Endothelial cell of umbilical vein (primary cell): Measurements from ENCODE around the gene ALDH8A1. TPM values are rescaled to one million over a fixed set of nuclear protein-coding genes. Genes with fewer than 3 reads are reported as not detected.

ENCODE experiments used
- BruUV-seq: library from RNA; stranded (reverse); fragments of 400-500 nt; replicated peaks from 2 replicates; lab custom pipeline; 2021; lab: Mats Ljungman, UMichigan
- CTCF ChIA-PET: fragments of 300-600, 350-600 bp; sonication (Branson Sonifier 250); formaldehyde crosslinking; loops from one replicate; lab custom pipeline; 2021; ENCODE audit warnings: antibody characterized with exemption, inconsistent platforms; lab: Charles Lee
- POLR2A ChIA-PET: fragments of 300-600, 350-600 bp; sonication (Branson Sonifier 250); formaldehyde crosslinking; loops from one replicate; lab custom pipeline; 2021; ENCODE audit warnings: antibody characterized with exemption, inconsistent platforms; lab: Charles Lee
- DNase-seq: peaks from one replicate; pipeline ENCODE4 v3.0.0-alpha.2; 2011; ENCODE audit warnings: low read depth, low spot score
- FAIRE-seq: peaks from 2 replicates; lab custom pipeline; 2011; peaks lifted over from hg19 to GRCh38; lab: Jason Lieb, UNC
- H2AFZ ChIP-seq: 2 replicates; pipeline ENCODE4 v1.6.0; 2012; ENCODE audit warnings: low read depth, low read length, control low read depth, inconsistent platforms
- H3K27ac ChIP-seq: 2 replicates; pipeline ENCODE4 v1.5.1; 2011; ENCODE audit warnings: low read depth, mild to moderate bottlenecking, control low read depth, low read length, moderate library complexity; ENCODE audit not compliant: insufficient read depth
- H3K27me3 ChIP-seq, 2 experiments: 2 replicates each; pipeline versions ENCODE4 v1.6.0 to v1.6.1; 2011; ENCODE audit warnings: low read length in 2 of 2, mixed read lengths in 1 of 2; ENCODE audit not compliant: control insufficient read depth in 2 of 2, insufficient read depth in 2 of 2
- H3K36me3 ChIP-seq, 2 experiments: 2 replicates in 1 of 2; 3 replicates in 1 of 2; pipeline ENCODE4 v1.5.1; 2011; ENCODE audit warnings: low read length in 2 of 2, mild to moderate bottlenecking in 1 of 2, moderate library complexity in 1 of 2; ENCODE audit not compliant: control insufficient read depth in 2 of 2, insufficient read depth in 2 of 2; ENCODE audit errors: extremely low read depth in 1 of 2
- H3K4me1 ChIP-seq: 3 replicates; pipeline ENCODE4 v1.5.1; 2011; ENCODE audit warnings: mild to moderate bottlenecking, low read length; ENCODE audit not compliant: control insufficient read depth, insufficient read depth; ENCODE audit errors: extremely low read depth
- H3K4me2 ChIP-seq: 2 replicates; pipeline ENCODE4 v1.6.1; 2011; ENCODE audit warnings: low read length, control low read depth, mixed read lengths; ENCODE audit not compliant: insufficient read depth
- H3K4me3 ChIP-seq, 3 experiments: fragments of 200-600 bp in 1 of 3; sonication (generic), shearing (Covaris generic) in 1 of 3; replicated peaks in 1 of 3; 2 replicates each; pipeline ENCODE4 v1.5.1; 2011 to 2016; ENCODE audit warnings: control low read depth in 3 of 3, low read length in 3 of 3, mild to moderate bottlenecking in 2 of 3, inconsistent platforms in 1 of 3, low read depth in 1 of 3, moderate library complexity in 1 of 3; ENCODE audit not compliant: insufficient read depth in 1 of 3
- H3K79me2 ChIP-seq: 2 replicates; pipeline ENCODE4 v1.6.0; 2012; ENCODE audit warnings: low read length, inconsistent platforms; ENCODE audit not compliant: control insufficient read depth, insufficient read depth
- H3K9ac ChIP-seq: replicated peaks from 2 replicates; pipeline ENCODE3; 2011; ENCODE audit warnings: low read length, control low read depth; ENCODE audit not compliant: insufficient read depth; ENCODE audit errors: extremely low read depth
- H3K9me1 ChIP-seq: replicated peaks from 3 replicates; pipeline ENCODE4 v1.6.0; 2011; ENCODE audit warnings: mild to moderate bottlenecking, low read length; ENCODE audit not compliant: control insufficient read depth, insufficient read depth; ENCODE audit errors: extremely low read depth
- H3K9me3 ChIP-seq: replicated peaks from 2 replicates; pipeline ENCODE4 v1.5.1; 2012; ENCODE audit warnings: low read length, inconsistent platforms; ENCODE audit not compliant: control insufficient read depth, insufficient read depth
- H4K20me1 ChIP-seq: replicated peaks from 2 replicates; pipeline ENCODE3; 2011; ENCODE audit warnings: mild to moderate bottlenecking, low read length; ENCODE audit not compliant: control insufficient read depth, insufficient read depth; ENCODE audit errors: extremely low read depth
- EZH2 ChIP-seq: IDR thresholded peaks from 2 replicates; pipeline ENCODE4 v1.6.1; 2012; ENCODE audit warnings: borderline replicate concordance, low read depth, mild to moderate bottlenecking, moderate library complexity, low read length, inconsistent platforms; ENCODE audit not compliant: severe bottlenecking
- FOS ChIP-seq: IDR thresholded peaks from 2 replicates; pipeline ENCODE4 v1.6.1; 2011; ENCODE audit warnings: mild to moderate bottlenecking, low read length, moderate library complexity, borderline replicate concordance; ENCODE audit not compliant: insufficient read depth
- GATA2 ChIP-seq: IDR thresholded peaks from 2 replicates; pipeline ENCODE4 v1.7.0; 2011; ENCODE audit warnings: low read depth, mild to moderate bottlenecking, moderate library complexity, mixed read lengths, low read length; ENCODE audit not compliant: insufficient read length, insufficient read depth
- JUN ChIP-seq: IDR thresholded peaks from 2 replicates; pipeline ENCODE4 v1.6.1; 2011; ENCODE audit warnings: borderline replicate concordance, low read depth; ENCODE audit not compliant: insufficient read length, insufficient read depth
- MYC ChIP-seq: IDR thresholded peaks from one replicate; pipeline ENCODE4 v1.6.1; 2011; ENCODE audit warnings: mild to moderate bottlenecking, low read depth, low read length
- POLR2A ChIP-seq: IDR thresholded peaks from 2 replicates; pipeline ENCODE4 v1.6.1; 2012; ENCODE audit warnings: low read depth, mild to moderate bottlenecking, control low read depth, low read length
- POLR2AphosphoS5 ChIP-seq: IDR thresholded peaks from 2 replicates; pipeline ENCODE4 v1.6.1; 2012; ENCODE audit warnings: low read depth, mild to moderate bottlenecking, control low read depth, low read length, moderate library complexity; ENCODE audit not compliant: insufficient read depth
- dilution Hi-C: fragments of 300-500 bp; cut with MboI; formaldehyde crosslinking; loops from one replicate; pipeline ENCODE4 v1.15.0; 2019; ENCODE audit warnings: low sequenced_read_pairs; ENCODE audit not compliant: extremely low pct_ligation_motif_present
- intact Hi-C: fragments of 100-400 bp; cut with micrococcal nuclease; formaldehyde crosslinking; loops from one replicate; pipeline ENCODE4 v1.10.0; 2022
- polyA plus RNA-seq, 4 experiments: library from polyadenylated mRNA; depleted of rRNA in 3 of 4; stranded (reverse) in 3 of 4; unstranded in 1 of 4; fragments of >200 nt; gene quantifications; 2 replicates each; pipeline versions ENCODE4 v1.2.1 to v1.2.3, GENCODE V29; 2011 to 2012; ENCODE audit warnings: missing spikeins in 1 of 4
- total RNA-seq: library from RNA; stranded (reverse); gene quantifications from 2 replicates; pipeline ENCODE4 v1.2.3, GENCODE V29; 2021
- TF ChIP-seq, protein P1 (sequence below): IDR thresholded peaks from 2 replicates; pipeline ENCODE4 v1.6.1; 2011; ENCODE audit not compliant: insufficient read depth, insufficient read length
- TF ChIP-seq, protein P2 (sequence below), 2 donors: IDR thresholded peaks; 1 replicate in 1 of 2; 2 replicates in 1 of 2; pipeline ENCODE4 v1.5.1; 2011; ENCODE audit warnings: low read length in 2 of 2, mild to moderate bottlenecking in 2 of 2, moderate library complexity in 2 of 2, control low read depth in 1 of 2, inconsistent platforms in 1 of 2, low read depth in 1 of 2; ENCODE audit not compliant: insufficient read depth in 1 of 2; ENCODE audit errors: extremely low read depth in 1 of 2

Gene ALDH8A1
- total and polyA plus RNA-seq, 2 donors (not counting 3 experiments of a cell fraction or from before 2014, with no cell fraction given) = 0.08 to 0.95 TPM

GRCh38 chr6:134888316-134888715 is 61.6 kb downstream of the ALDH8A1 start:
- DNase-seq = no peak

DNA sequence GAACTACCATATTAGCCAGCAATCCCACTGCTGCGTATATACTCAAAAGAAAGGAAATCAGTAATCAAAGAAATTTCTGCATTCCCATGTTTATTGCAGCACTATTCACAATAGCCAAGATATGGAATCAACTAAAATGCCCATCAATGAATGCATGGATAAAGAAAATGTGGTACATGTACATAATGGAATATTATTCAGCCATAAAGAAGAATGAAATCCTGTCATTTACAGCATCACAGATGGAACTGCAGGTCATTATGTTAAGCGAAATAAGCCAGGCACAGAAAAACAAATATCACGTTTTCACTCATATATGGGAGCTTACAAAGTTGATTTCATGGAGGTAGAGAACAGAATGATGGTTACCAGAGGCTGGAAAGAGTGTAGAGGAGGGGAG is 65.1 kb downstream of the ALDH8A1 start:
- dilution Hi-C loops (no loop called here), intact Hi-C loops (loop anchor here (5.0 to 10.0 kb wide), 2 partner anchors 462 to 960 kb away; no protein-coding TSS in a partner anchor)
- Histone ChIP-seq H3K9ac (no peak overlapping the region), H3K9me3 (no peaks in the 10 kb centered on the region), H3K27ac (no peak overlapping the region), H3K9me1 (no peaks in the 10 kb centered on the region), H3K27me3 (no peaks in the 10 kb centered on the region), H2AFZ (no peak overlapping the region), H3K36me3 (no peaks in the 10 kb centered on the region), H3K4me1 (peaks cover 13% of the 10 kb centered on the region), H3K4me3 (no peak overlapping the region), H3K4me2 (no peak overlapping the region), H4K20me1 (no peaks in the 10 kb centered on the region), H3K79me2 (no peaks in the 10 kb centered on the region)
- TF ChIP-seq GATA2 (no peak), POLR2A (no peak), POLR2AphosphoS5 (no peak), MYC (no peak), EZH2 (no peak), FOS (no peak), JUN (no peak)
- TF ChIP-seq, protein P1, sequence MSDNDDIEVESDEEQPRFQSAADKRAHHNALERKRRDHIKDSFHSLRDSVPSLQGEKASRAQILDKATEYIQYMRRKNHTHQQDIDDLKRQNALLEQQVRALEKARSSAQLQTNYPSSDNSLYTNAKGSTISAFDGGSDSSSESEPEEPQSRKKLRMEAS = no peak
- TF ChIP-seq, protein P2, sequence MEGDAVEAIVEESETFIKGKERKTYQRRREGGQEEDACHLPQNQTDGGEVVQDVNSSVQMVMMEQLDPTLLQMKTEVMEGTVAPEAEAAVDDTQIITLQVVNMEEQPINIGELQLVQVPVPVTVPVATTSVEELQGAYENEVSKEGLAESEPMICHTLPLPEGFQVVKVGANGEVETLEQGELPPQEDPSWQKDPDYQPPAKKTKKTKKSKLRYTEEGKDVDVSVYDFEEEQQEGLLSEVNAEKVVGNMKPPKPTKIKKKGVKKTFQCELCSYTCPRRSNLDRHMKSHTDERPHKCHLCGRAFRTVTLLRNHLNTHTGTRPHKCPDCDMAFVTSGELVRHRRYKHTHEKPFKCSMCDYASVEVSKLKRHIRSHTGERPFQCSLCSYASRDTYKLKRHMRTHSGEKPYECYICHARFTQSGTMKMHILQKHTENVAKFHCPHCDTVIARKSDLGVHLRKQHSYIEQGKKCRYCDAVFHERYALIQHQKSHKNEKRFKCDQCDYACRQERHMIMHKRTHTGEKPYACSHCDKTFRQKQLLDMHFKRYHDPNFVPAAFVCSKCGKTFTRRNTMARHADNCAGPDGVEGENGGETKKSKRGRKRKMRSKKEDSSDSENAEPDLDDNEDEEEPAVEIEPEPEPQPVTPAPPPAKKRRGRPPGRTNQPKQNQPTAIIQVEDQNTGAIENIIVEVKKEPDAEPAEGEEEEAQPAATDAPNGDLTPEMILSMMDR (IDR thresholded peaks at IDR 0.05; ENCODE audit: extremely low read depth in 1 of 2, insufficient read depth in 1 of 2, low read depth in 1 of 2, low read length in 2 of 2) = no peak
- no TSS peak for BruUV-seq
- CTCF ChIA-PET = interaction anchor here (3.1 kb wide), 1 partner anchor 55 kb away, joined by 82 read pairs; no protein-coding TSS in a partner anchor
- no peak for DNase-seq
- POLR2A ChIA-PET = no interaction called here
- no peak for FAIRE-seq

More at GRCh38 chr6:134888316-134888715, 61.6 kb downstream of the ALDH8A1 start:
- Histone ChIP-seq H3K9me1 (no peaks in the 10 kb centered on the region), H3K9me3 (no peaks in the 10 kb centered on the region), H3K27me3 (no peaks in the 10 kb centered on the region), H3K36me3 (no peaks in the 10 kb centered on the region), H3K9ac (no peak overlapping the region), H3K4me3 (no peak overlapping the region), H3K27ac (no peak overlapping the region), H3K4me1 (peaks cover 3% of the 10 kb centered on the region), H2AFZ (no peak overlapping the region), H4K20me1 (no peaks in the 10 kb centered on the region), H3K4me2 (no peak overlapping the region), H3K79me2 (no peaks in the 10 kb centered on the region)
- dilution Hi-C loops (no loop called here), intact Hi-C loops (loop anchor here (10.0 kb wide), 1 partner anchor 964 kb away; no protein-coding TSS in a partner anchor)
- no peak for FAIRE-seq
- TF ChIP-seq, protein P1 = no peak
- no peak for TF ChIP-seq POLR2AphosphoS5
- TF ChIP-seq EZH2 = no peak
- ChIA-PET CTCF (interaction anchor here (1.9 kb wide), 1 partner anchor 765 kb away, joined by 10 read pairs; no protein-coding TSS in a partner anchor), POLR2A (no interaction called here)
- BruUV-seq = no TSS peak
